Erythroblast (primary cell): ENCODE data around the gene HPS5.
A peak's percentile ranks its signal among the peaks of the same experiment; 100 is the strongest.

Experiments used
- DNase-seq, 2 experiments: peaks; one replicate each; lab custom pipeline; 2025; lab: John Stamatoyannopoulos, UW
- GATA1 ChIP-seq: IDR thresholded peaks from 2 replicates; pipeline ENCODE4 v1.6.1; 2011; ENCODE audit warnings: low read depth, mild to moderate bottlenecking, control low read depth, low read length, moderate library complexity
- POLR2A ChIP-seq: IDR thresholded peaks from 2 replicates; pipeline ENCODE4 v1.6.1; 2011; ENCODE audit warnings: mild to moderate bottlenecking, low read length

Gene HPS5

GRCh38 chr11:18310800-18311340 lies 11.1 kb downstream of the HPS5 start:
- no peak for DNase-seq
- TF ChIP-seq POLR2A (no peak), GATA1 (no peak)

- no peak for TF ChIP-seq POLR2A
- TF ChIP-seq GATA1 = no peak
- no peak for DNase-seq
Measured at GRCh38 chr11:18309691-18310090, 12.2 kb downstream of the HPS5 start.

GRCh38 chr11:18308242-18308641 lies 13.7 kb downstream of the HPS5 start:
- no peak for TF ChIP-seq GATA1
- TF ChIP-seq POLR2A = no peak
- DNase-seq = no peak

GRCh38 chr11:18307461-18308139 lies 14.3 kb downstream of the HPS5 start:
- TF ChIP-seq POLR2A (no peak), GATA1 (no peak)
- DNase-seq = no peak

GRCh38 chr11:18304745-18305144 lies 17.2 kb downstream of the HPS5 start:
- no peak for DNase-seq

GRCh38 chr11:18299721-18300120 lies 22.2 kb downstream of the HPS5 start:
- no peak for TF ChIP-seq POLR2A
- no peak for TF ChIP-seq GATA1
- no peak for DNase-seq

More at GRCh38 chr11:18304745-18305144, 17.2 kb downstream of the HPS5 start:
- no peak for TF ChIP-seq GATA1
- no peak for TF ChIP-seq POLR2A

- TF ChIP-seq POLR2A (no peak), GATA1 (no peak)
- no peak for DNase-seq
Measured at GRCh38 chr11:18295316-18295715, 26.6 kb downstream of the HPS5 start.

- no peak for DNase-seq
- no peak for TF ChIP-seq GATA1
- no peak for TF ChIP-seq POLR2A
Measured at GRCh38 chr11:18294862-18295261, 27.1 kb downstream of the HPS5 start.

GRCh38 chr11:18288911-18289310 lies 33.0 kb downstream of the HPS5 start:
- TF ChIP-seq POLR2A = no peak
- TF ChIP-seq GATA1 = no peak

GRCh38 chr11:18285841-18286240 lies 36.1 kb downstream of the HPS5 start:
- TF ChIP-seq POLR2A (no peak), GATA1 (no peak)
- no peak for DNase-seq

More at GRCh38 chr11:18288911-18289310, 33.0 kb downstream of the HPS5 start:
- no peak for DNase-seq

GRCh38 chr11:18282626-18283025 lies 39.3 kb downstream of the HPS5 start:
- no peak for TF ChIP-seq GATA1
- TF ChIP-seq POLR2A = no peak
- DNase-seq = no peak

- TF ChIP-seq POLR2A = no peak
- TF ChIP-seq GATA1 = no peak
- no peak for DNase-seq
Measured at GRCh38 chr11:18280438-18281045, 41.4 kb downstream of the HPS5 start.

GRCh38 chr11:18277565-18278271 lies 44.2 kb downstream of the HPS5 start:
- peak; percentile 21 to 23 for DNase-seq

GRCh38 chr11:18271206-18271605 lies 50.7 kb downstream of the HPS5 start:
- TF ChIP-seq GATA1 = no peak
- TF ChIP-seq POLR2A = no peak
- DNase-seq = no peak

More at GRCh38 chr11:18277565-18278271, 44.2 kb downstream of the HPS5 start:
- TF ChIP-seq POLR2A (no peak), GATA1 (no peak)
